Right lobe of liver (tissue), 6 donors: ENCODE results near the gene SCN1A. TPM values are rescaled to one million over a fixed set of nuclear protein-coding genes. Genes with fewer than 3 reads are reported as not detected.

Experiments used
- ATAC-seq, 4 donors: fragments of 200-7000 bp; cut with Tn5 transposase; one replicate each; pipeline ENCODE4 v1.9.1; 2020; ENCODE audit warnings: mild to moderate bottlenecking in 4 of 4, moderate library complexity in 4 of 4
- DNase-seq, 3 donors: peaks; one replicate each; pipeline ENCODE4 v3.0.0-alpha.2; 2020
- H3K27ac ChIP-seq, 3 donors: fragments of 200-600 bp; one replicate each; pipeline ENCODE4 v1.8.0; 2022
- H3K27me3 ChIP-seq, 2 donors: fragments of 200-600 bp; one replicate each; pipeline ENCODE4 v1.8.0; 2022
- H3K36me3 ChIP-seq, 4 donors: fragments of 200-600 bp; sonication (generic) in 1 of 4; one replicate each; pipeline versions ENCODE4 v1.5.1 to v1.8.0; 2017 to 2022; ENCODE audit warnings: control low read depth in 1 of 4
- H3K4me1 ChIP-seq, 4 donors: fragments of 200-600 bp; sonication (generic) in 1 of 4; one replicate each; pipeline versions ENCODE4 v1.5.1 to v1.8.0; 2017 to 2022; ENCODE audit warnings: control low read depth in 1 of 4
- H3K4me3 ChIP-seq, 3 donors: fragments of 200-600 bp; one replicate each; pipeline ENCODE4 v1.8.0; 2022
- H3K9me3 ChIP-seq, 4 donors: fragments of 200-600 bp; sonication (generic) in 1 of 4; one replicate each; pipeline versions ENCODE4 v1.5.1 to v1.8.0; 2017 to 2022; ENCODE audit warnings: control low read depth in 1 of 4
- POLR2A ChIP-seq: fragments of 450-650 bp; IDR thresholded peaks from one replicate; pipeline ENCODE4 v1.6.1; 2017; ENCODE audit warnings: antibody characterized with exemption, mild to moderate bottlenecking
- WGBS: methylation state at CpG from one replicate; pipeline ENCODE4 v1.1.6; 2018; ENCODE audit warnings: low coverage, low lambda C conversion rate; ENCODE audit not compliant: insufficient coverage; ENCODE audit errors: missing lambda C conversion rate; 5-methylcytosine and 5-hydroxymethylcytosine counted together
- intact Hi-C, 2 donors: fragments of 100-400 bp; cut with DNase I; formaldehyde crosslinking; loops; one replicate each; pipeline versions ENCODE4 v1.11.2 to v1.14.1; 2022
- total RNA-seq, 6 experiments: library from RNA; depleted of rRNA in 2 of 6; stranded (reverse); fragments of >200 nt in 2 of 6; fragmentation: NEBNext Ultra II Directional in 3 of 6; extraction: Animal tissue kit (Norgen Biotek cat#: 25700) in 3 of 6; gene quantifications; one replicate each; pipeline versions ENCODE4 v1.1.0 to v1.2.4, GENCODE V29; 2016 to 2023
- TF ChIP-seq, protein P1 (sequence below), 4 donors: fragments of 200-600 bp in 3 of 4; fragments of 450-650 bp in 1 of 4; IDR thresholded peaks; one replicate each; pipeline versions ENCODE4 v1.5.1 to v1.8.0; 2016 to 2022; ENCODE audit warnings: antibody characterized with exemption in 4 of 4, mild to moderate bottlenecking in 2 of 4
- donor health status: DM: no; HTN: yes; CAD: no.
- donor health status: DM: no; HTN: no; CAD: no.
- donor health status: DM: no; HTN: no; CAD: no.
- donor health status: DM: no; HTN: yes; CAD: no.
- donor health status: DM: no; HTN: yes; CAD: no.

The SCN1A gene
- total RNA-seq, 6 experiments from 2014 or later = not detected

- ATAC-seq = peak; percentile 96 to 99 (median 98)
- Histone ChIP-seq H3K27me3 (no peaks in the 10 kb centered on the region), H3K36me3 (no peaks in the 10 kb centered on the region), H3K4me3 (peak within 1 kb of the TSS; percentile 71 to 79 (median 75)), H3K27ac (peak within 1 kb of the TSS; percentile 75 to 87 (median 87)), H3K4me1 (peaks cover 0 to 13% (median 3%) of the 10 kb centered on the region in 4 donors), H3K9me3 (no peaks in the 10 kb centered on the region)
- 0% methylated on average over 43 of the region's 55 CpGs for WGBS
- DNase-seq = peak; percentile 97
- intact Hi-C loops = loop anchor here in 1 of 2 donors (10.0 kb wide), 1 partner anchor 171 kb away; the partner anchor contains the start of gene SCN1A
- TF ChIP-seq, protein P1, sequence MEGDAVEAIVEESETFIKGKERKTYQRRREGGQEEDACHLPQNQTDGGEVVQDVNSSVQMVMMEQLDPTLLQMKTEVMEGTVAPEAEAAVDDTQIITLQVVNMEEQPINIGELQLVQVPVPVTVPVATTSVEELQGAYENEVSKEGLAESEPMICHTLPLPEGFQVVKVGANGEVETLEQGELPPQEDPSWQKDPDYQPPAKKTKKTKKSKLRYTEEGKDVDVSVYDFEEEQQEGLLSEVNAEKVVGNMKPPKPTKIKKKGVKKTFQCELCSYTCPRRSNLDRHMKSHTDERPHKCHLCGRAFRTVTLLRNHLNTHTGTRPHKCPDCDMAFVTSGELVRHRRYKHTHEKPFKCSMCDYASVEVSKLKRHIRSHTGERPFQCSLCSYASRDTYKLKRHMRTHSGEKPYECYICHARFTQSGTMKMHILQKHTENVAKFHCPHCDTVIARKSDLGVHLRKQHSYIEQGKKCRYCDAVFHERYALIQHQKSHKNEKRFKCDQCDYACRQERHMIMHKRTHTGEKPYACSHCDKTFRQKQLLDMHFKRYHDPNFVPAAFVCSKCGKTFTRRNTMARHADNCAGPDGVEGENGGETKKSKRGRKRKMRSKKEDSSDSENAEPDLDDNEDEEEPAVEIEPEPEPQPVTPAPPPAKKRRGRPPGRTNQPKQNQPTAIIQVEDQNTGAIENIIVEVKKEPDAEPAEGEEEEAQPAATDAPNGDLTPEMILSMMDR (IDR thresholded peaks at IDR 0.05) = peak; percentile 72 to 88 (median 82)
- TF ChIP-seq POLR2A = peak; percentile 86
Measured at GRCh38 chr2:165953655-165954606, 173.9 kb downstream of the SCN1A start, which contains the start of gene TTC21B. Gene TTC21B (minus strand): TSS chr2:165953776. CDS start chr2:165953705, 71 bp downstream.

DNA sequence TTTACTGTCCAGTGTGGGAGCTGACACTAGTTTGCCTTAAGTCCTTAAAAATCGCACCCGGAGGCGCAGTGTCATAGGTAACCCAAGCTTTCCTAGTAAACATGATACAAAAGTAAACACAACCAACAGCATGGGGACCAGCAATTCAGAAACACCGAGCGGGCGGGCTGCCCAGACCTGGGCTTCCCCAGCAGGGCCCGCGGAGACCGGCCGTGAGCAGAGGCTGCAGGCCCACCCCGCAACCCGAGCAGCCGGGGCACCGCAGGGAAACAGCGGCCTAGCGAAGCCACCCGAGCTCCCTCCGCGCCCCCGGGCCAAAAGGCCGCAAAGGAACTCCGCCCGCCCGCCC, 174.5 kb downstream of the SCN1A start:
- intact Hi-C loops = loop anchor here in 1 of 2 donors (10.0 kb wide), 1 partner anchor 172 kb away; the partner anchor contains the start of gene SCN1A
- ATAC-seq = peak; percentile 53 to 71 (median 66)
- Histone ChIP-seq H3K4me1 (peaks cover 0 to 13% (median 3%) of the 10 kb centered on the region in 4 donors), H3K36me3 (no peaks in the 10 kb centered on the region), H3K4me3 (peak overlapping the region; percentile 71 to 79 (median 75)), H3K9me3 (no peaks in the 10 kb centered on the region), H3K27me3 (no peaks in the 10 kb centered on the region), H3K27ac (peak overlapping the region; percentile 75 to 87 (median 87))
- 0% methylated on average over 3 of the region's 24 CpGs for WGBS
- TF ChIP-seq, protein P1 (IDR thresholded peaks at IDR 0.05) = no peak
- TF ChIP-seq POLR2A = no peak
- DNase-seq = no peak

- intact Hi-C loops = loop anchor here in 1 of 2 donors (10.0 kb wide), 1 partner anchor 172 kb away; the partner anchor contains the start of gene SCN1A
- Histone ChIP-seq H3K4me1 (peaks cover 0 to 13% (median 3%) of the 10 kb centered on the region in 4 donors), H3K36me3 (no peaks in the 10 kb centered on the region), H3K9me3 (no peaks in the 10 kb centered on the region), H3K27me3 (no peaks in the 10 kb centered on the region), H3K27ac (peak overlapping the region; percentile 75 to 87 (median 87)), H3K4me3 (peak overlapping the region; percentile 71 to 79 (median 75))
- ATAC-seq = peak in 1 of 4 donors; percentile 4
- TF ChIP-seq POLR2A = no peak
- TF ChIP-seq, protein P1 (IDR thresholded peaks at IDR 0.05) = no peak
- DNase-seq = no peak
- 3% methylated on average over 4 of the region's 4 CpGs for WGBS
Measured at GRCh38 chr2:165952741-165953211, 175.0 kb downstream of the SCN1A start.

DNA sequence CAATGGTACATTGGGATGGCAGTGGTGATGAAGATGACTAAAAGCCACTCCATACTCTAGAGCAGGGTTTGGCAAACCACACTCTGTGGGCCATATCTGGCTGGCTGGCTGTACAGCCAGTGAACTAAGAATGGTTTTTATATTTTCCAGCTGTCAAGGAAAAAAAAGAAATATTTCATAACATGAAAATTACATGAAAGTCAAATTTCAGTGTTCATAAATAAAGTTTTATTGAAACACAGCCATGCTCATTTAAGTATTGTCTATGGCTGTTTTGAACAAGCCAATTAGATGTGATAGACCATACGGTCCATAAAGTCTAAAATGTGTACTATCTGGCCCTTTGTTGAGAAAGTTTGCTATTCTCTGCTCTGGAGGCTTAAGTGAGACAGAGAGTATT, 175.7 kb downstream of the SCN1A start:
- Histone ChIP-seq H3K27me3 (no peaks in the 10 kb centered on the region), H3K9me3 (no peaks in the 10 kb centered on the region), H3K27ac (no peak overlapping the region), H3K4me3 (no peak overlapping the region), H3K4me1 (peaks cover 0 to 13% (median 3%) of the 10 kb centered on the region in 4 donors), H3K36me3 (no peaks in the 10 kb centered on the region)
- no peak for DNase-seq
- intact Hi-C loops = loop anchor here in 1 of 2 donors (10.0 kb wide), 1 partner anchor 173 kb away; the partner anchor contains the start of gene SCN1A
- 0% methylated on average over 1 of the region's 1 CpG for WGBS
- TF ChIP-seq POLR2A = no peak
- TF ChIP-seq, protein P1 (IDR thresholded peaks at IDR 0.05) = no peak
- ATAC-seq = no peak
